GM18499 (cell line): Measurements from ENCODE around the gene MRPL4.

Source experiments
- ATAC-seq: cut with Tn5 transposase; IDR thresholded peaks from one replicate; pipeline ENCODE4 v1.9.1; 2021; ENCODE audit warnings: moderate number of reproducible peaks; ENCODE audit not compliant: insufficient read depth, unreplicated experiment

Gene MRPL4

DNA sequence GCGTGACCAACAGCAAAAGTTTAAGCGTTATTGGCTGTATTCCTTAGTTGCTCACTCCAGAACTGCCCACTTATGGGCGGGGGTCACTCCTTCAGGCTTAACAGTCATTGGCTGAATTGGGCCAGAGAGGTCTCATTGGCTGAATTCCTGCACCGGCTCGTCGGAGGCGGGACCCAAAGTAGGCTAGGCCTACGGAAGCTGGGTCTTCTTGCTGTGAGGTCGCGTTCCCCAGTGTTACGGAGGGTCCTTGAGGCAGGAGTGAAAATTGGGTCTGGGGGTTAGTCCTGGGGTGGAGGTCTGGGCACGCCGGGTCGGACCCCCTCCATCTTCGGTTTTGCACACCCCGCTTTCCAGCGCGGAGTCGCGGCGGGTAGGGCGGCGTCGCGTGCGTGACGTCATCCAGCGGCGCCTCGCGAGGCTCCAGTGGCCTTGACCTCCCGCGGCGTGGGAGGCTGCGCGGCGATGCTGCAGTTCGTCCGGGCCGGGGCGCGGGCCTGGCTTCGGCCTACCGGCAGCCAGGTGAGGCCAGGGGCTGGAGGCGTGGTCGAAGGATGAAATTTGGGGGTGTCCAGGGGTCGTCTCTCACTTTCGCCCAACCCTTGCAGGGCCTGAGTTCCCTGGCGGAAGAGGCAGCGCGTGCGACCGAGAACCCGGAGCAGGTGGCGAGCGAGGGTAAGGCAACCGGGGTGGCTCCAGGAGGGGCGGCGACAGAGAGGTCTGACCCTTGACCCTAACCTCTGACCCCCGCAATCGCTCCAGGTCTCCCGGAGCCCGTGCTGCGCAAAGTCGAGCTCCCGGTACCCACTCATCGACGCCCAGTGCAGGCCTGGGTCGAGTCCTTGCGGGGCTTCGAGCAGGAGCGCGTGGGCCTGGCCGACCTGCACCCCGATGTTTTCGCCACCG lies at the start of gene MRPL4:
Gene MRPL4, plus strand, starts transcription at position 423 of the 903 bp plus-strand sequence. Its CDS starts 40 bp downstream, at position 463.
- peak; percentile 86 for ATAC-seq

DNA sequence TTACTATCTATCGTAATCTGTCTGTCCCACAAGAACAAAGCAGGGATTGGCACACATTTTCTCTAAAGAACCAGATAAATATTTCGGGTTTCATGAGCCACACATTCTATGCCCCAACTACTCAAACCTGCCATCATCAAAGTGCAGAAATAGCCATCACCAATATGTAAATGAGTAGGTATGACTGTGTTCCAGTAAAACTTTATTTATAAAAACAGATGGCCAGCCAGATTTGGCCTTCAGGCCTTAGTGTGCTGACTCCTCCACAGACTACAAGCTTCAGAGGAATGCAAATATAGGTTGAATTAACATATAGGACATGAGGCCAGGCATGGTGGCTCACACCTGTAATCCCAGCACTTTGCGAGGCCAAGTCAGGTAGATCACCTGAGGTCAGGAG lies 48.3 kb upstream of the MRPL4 start:
- no peak for ATAC-seq

DNA sequence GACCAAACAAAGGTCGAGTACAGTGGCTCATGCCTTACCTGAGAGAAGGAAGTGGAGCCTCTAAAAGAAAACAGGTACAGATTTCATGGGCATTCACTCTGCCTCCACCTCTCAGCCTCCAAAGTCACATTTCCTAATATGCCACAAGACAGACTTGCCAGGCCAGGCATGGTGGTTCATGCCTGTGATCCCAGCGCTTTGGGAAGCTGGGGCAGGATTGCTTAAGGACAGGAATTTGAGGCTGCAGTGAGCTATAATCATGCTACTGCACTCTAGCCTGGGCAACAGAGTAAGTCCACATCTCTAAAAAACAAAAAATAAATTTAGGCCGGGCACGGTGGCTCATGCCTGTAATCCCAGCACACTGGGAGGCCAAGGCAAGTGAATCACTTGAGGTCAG lies 46.4 kb upstream of the MRPL4 start:
- ATAC-seq = no peak

DNA sequence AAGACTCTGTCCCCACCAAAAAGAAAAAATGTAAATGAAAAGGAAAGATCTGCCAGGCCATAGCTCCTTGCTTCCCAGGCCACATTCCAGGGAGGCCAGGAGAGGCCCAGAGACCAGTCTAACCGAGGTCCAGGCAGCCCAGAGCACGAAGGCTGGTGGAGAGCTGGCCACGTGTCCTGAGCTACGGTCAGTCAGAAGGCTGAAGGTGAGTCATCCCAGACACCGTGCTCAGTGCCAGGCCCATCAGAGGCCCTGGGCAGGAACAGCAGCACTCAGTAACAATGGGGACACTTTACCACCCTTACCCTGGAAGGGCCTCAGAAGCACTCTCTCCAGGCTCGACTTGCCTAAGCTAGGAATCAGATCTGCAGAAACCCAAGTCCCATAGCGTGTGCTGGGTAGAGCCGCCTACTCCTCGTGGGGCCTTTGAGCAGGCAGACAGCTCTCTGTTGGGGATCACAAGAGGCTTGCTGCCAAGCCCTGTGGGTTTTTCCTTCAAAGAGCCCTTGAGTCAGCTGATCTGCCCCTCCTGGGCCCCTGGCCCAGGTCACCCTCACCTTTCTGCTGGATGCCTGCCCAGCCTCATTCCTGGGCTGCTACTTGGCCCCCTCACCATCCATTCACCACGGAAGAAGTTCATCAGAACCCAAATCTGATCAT lies 45.7 kb upstream of the MRPL4 start:
- no peak for ATAC-seq

DNA sequence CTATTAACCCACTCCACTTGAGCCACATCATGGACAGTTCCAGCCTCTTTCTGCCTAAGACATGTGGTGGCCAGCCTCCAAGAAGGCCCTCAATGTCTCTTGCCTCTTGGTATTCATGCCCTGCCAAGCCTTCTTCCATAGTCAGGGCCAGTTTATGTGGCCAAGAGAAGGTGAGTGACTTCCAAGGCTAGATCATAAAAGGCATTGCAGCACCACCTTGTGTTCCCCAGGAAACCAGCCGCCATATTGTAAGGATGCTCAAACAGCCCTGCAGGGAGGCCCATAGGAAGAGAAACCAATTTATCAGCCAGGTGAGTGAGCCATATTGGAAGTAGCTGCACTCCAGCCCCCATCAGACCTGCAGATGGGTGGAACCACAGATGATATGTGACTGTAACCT lies 45.0 kb upstream of the MRPL4 start:
- no peak for ATAC-seq

DNA sequence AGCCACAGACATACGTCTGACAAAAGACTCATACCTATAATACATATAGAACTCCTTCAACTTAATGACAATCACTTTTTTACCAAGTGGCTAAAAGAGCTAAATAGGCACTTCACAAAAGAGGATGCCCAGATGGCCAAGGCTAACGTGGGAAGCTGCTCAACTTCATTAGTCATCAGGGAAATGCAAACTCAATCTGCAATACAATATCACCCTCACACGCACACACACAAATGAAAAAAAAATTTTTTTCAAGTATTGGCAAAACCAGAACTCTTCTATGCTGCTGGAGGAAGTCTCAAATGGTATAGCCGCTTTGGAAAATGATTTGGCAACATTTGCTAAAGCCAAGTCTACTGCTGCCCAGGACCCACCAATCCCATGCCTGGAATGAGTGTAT lies 42.7 kb upstream of the MRPL4 start:
- no peak for ATAC-seq

DNA sequence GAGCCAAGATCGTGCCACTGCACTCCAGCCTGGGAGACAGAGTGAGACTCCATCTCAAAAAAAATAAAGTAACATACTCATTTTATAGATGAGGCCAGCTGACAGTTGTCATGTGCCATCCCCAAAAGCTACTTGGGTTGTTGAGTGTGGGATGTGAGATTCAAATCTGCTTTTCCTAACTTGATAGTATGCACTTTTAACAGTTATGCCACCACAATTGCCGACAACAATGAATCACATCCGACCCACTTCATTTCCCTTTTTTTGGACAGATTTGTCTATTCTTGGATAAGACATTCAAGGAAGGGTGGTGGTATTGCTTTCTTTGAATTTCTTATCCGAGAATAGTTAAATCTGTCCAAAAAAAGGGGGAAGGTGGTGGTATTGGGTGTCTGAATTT lies 41.0 kb upstream of the MRPL4 start:
- ATAC-seq = no peak

DNA sequence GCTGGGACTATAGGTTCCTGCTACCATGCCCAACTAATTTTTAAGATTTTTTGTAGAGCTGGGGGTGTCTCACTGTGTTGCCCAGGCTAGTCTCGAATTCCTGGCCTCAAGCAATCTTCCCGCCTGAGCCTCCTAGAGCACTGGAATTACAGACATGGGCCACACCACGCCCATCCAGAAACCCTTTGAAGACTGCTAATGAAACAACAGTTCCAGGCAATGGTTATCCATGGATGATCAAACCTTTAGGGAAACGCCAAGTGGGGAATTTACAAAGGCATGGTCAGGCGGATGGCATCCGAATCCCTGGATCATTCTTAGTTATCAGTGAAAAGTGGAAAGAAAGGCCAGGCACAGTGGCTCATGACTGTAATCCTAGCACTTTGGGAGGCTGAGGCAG lies 40.3 kb upstream of the MRPL4 start:
- ATAC-seq = no peak

DNA sequence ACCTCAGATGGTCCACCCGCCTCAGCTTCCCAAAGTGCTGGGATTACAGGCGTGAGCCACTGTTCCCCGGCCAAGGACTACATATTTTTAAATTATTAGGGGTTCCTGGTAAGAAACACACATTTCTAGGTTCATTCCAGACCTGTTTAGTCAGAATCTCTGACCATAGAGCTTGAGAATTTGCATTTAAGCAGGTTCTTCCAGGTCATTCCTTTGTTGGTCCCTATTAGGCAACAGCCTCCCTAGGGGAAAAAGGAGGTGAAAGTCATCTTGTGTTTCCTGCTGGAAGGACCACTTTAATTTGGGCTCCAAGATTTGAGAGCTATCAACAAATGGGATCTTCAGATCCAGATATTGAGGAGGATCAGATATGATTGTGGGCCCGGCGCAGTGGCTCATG lies 37.2 kb upstream of the MRPL4 start:
- ATAC-seq = no peak

DNA sequence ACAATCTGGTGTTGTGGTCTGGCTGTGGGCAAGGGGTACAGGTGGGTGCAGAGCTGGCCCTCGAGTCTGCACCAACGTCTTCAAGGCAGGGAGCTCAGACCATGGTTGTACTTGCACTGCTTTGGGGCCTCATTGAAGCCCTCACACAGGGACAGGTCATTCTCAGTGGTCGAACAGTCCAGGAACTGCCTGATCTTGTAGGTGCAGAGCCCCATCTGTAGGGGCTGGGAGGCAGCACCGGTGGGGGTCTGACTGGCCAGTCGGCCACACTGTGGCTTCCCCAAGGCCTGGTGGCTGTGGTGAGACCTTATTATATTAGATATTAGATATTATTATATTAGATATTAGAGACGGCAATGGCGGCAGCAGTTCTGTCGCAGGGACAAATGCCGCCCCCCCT lies 34.9 kb upstream of the MRPL4 start:
- no peak for ATAC-seq

DNA sequence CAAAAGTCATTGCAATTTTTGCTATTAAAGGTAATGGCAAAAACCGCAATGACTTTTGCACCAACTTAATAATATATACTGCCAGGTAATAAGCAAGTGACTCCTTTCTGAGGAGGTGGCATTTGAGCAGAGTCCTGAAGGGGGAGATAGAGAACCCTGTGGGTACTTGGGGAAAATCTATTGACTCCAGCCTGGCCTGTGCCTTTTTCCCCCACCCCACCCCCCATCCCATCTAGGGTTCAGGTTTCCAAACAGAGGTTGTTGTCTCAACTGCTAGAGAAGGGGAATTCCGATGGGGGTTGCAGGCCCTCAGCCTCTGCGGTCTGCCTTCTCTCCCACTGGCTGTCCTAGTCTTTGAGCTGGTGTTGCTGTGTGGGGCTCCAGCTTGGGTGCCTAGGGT lies 32.3 kb upstream of the MRPL4 start:
- ATAC-seq = no peak

DNA sequence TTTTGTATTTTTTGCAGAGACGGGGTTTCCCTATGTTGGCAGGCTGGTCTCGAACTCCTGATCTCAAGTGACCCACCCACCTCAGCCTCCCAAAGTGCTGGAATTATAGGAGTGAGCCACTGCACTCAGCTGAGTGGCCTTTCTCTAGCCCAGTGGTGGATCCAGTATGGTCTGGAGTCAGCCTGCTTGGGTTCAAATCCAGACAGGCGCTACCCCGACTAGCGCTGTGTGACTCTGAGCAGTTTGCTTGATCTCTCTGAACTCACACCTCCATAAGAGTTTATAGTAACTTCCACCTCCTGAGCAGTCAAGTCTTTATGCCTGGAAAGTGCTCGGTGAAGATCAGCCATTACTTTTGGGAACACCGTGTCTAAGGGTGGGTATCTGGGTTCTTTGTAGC lies 31.3 kb upstream of the MRPL4 start:
- ATAC-seq = no peak

DNA sequence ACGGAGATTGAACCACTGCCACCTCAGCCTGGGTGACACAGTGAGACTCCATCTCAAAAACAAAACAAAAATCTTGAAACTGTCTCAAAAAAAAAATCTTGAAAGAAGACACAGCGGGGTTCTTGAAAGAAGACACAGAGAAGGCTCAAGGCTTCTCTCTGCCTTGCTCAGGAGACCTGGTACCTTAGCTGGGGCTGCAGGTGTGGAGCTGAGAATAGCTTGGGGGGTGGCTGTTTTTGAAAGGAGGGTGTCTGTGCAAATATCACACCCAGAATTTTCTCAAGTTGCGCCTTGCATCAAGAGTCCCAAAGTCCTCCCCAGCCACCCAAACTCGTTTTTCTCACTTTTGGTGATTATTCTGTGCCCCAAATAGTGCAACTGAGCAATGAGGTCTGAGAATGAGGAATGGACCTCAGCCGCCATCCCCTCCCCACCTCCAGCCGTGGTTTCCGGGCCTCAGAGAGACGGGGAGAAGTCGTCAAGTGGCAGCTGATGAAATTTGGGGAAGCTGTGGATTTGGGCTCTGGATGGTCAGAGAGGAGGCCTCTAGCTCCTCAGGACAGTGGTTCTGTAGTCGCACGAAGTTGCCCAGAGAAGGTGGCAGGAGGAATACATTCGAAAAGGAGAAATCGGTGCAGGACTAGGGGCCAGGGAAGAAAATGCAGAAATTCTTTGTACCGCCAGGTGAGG lies 29.7 kb upstream of the MRPL4 start:
- ATAC-seq = no peak

DNA sequence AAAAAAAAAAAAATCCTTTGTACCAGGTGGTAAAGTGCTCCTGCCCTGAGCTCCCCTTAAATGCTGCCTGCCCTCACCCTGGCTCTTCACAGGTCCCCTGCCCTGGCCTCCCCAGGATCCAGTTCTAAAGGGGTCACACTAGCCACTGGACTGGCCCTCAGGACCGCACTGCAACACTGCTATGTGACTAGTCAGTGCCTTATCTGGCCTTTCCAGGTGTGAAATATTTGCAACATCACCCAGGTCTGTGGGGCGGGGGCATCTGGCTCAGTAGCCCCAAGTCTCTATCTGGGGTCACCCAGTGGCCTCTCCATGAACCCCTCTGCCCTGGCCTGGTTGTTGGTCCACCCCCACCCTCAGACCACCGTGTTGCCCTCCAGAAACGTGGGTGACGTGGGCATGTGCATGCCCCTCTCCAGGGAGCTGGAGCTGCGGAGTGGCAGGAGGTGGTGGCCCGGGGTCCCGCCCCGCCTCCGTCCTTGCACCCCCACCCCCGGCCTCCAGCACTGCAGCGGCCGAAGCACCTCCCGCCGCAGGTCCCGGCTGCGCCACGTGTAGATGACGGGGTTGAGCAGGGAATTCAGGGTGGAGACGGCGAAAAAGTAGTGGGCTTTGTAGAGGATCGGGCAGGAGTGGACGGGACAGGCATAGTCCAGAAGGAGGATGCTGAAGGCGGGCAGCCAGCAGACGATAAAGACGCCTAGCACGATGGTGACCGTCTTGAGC lies 28.4 kb upstream of the MRPL4 start:
- no peak for ATAC-seq

DNA sequence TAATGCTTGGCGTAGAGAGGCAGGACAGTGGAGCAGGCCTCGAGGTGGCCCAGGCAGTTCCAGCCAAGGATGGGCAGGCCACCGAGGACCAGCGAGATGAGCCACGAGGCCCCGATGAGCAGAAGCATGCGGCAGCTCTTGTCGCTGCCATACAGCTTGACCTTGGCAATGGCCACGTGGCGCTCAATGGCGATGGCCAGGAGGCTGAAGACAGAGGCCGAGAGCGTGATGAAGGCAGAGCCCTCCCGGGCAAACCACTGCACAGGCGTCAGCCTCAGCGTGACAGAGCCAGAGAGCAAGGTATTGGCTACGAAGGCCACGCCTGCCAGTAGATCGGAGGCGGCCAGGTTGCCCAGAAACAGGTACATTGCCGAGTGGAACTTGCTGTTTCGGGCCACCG lies 27.7 kb upstream of the MRPL4 start:
- ATAC-seq = no peak

DNA sequence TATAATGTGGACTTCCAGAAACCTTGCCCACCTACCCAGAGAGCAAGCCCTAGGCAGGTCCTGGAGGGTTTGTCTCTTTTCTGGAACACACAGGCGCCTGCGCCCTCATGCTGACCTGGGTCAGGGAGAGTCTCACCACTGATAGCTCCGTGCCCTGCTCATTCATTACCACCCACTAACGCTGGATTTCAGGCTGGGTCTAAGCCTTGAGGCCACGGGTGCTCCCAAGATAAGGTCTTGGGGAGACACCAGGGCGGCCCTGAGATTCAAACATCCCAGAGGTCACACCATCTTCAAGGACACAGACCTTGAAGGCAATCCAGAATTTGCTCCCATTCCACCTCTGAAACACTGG lies 26.0 kb upstream of the MRPL4 start:
- ATAC-seq = no peak

DNA sequence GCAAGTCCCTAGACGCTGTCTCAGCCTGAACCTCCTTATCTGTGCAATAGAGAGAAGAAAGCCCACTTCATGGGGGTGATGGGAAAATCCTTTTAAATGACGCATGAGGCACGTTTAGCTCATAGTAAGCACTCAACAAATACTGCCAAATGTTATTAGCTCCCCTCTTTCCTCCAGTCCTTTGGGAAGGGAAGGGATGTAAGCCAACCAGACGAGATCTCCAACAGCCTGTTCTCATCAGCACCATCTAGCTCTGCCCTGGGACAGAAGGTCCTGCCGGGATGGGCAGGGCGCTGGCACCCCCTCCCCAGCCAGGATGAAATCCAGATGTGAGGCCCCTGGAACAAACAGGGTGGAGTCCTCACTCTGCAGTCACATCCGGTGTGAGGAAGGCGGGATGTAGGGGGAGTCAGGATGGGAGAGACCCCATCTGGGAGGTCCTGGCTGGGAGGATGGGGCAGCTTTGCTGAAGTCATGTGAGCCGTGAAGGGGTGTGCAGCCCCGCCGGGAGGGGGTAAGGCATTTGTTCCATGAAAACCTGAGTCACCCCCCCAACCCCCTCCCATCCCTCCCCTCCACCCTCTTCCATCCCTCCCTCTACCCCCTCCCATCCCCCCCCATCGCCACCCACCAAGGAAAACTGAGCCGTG lies 25.5 kb upstream of the MRPL4 start:
- ATAC-seq = no peak

DNA sequence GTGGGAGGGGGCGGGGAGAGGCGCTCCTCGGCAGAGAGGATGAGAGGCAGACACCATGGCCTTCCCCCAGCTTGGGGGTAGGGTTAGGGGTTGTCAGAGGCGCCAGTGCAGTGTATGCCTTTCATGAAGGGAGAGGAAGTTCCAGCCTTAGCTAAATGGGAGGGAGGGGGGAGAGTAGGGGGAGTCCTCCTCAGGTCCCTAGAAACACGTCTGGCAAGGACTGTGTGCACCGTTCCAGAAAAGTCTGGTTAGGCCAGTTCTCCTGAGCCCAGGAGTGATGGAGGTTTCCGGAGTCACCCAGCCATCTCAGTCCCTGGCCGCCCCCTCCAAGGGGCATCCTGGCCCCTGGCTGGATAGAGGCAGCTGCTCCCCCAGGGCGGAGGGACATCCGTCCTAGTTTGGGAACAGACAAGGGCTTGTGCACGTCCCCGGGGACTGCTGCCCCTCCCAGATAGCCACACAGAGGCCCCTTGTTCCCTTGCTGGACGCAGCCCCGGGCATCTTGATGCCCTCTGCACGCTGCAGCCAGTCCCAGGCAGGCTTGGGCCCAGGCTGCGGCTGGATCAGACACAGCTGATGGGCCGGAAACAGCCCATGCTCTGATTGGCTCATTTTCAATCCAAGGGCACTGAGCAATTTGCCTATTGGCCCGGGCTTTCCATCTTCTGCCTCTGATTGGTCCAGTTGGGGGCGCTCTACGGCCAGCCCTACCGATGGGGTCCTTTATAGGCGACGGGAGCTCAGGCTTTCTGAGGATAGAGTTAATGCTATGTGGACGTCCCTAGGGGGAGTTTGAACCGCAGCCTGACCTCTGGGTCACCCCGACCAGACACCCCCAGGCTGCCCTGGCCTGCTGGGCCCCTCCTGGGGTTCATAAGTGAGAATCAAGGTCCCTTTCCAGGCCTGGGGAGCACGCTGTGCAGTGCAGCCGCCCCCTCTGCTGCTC lies 24.7 kb upstream of the MRPL4 start:
- no peak for ATAC-seq

DNA sequence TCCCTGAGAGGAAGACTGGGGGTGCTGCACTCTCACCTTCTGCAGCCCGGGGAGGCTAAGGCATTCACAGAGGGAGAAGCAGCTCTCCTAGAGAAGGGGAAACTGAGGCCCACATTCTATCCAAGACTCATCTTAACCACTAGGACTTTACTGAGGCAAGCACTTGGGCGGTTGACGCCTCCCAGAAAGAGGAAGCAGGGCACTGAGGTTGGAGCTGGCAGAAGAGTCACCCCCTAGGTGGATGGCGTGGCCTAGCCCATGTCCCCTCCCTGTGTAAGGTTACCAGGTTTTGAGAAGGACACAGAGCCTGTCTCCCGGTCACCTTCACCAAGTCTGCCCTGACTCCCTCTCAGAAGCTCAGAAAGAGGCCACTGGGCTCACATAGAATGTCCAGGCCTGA lies 23.6 kb upstream of the MRPL4 start:
- ATAC-seq = no peak
